Aorta (tissue), 5 donors: ENCODE measurements around the gene GSTT2B. TPM values are rescaled to one million over a fixed set of nuclear protein-coding genes. Genes with fewer than 3 reads are reported as not detected.
"Not testable (repeated sequence)": the region's sequence is repeated elsewhere in the genome, so short reads cannot be mapped to it uniquely, and the experiment has no call there.

Experiments
- ATAC-seq: fragments of 200-7000 bp; cut with Tn5 transposase; one replicate; pipeline ENCODE4 v1.9.1; 2022; ENCODE audit warnings: moderate library complexity; ENCODE audit not compliant: low FRiP score
- DNase-seq, 2 donors: peaks; one replicate each; pipeline ENCODE4 v3.0.0-alpha.2; 2020
- H3K27ac ChIP-seq, 2 donors: one replicate each; pipeline ENCODE4 v1.5.1; 2013; ENCODE audit warnings: low read length in 2 of 2, mild to moderate bottlenecking in 2 of 2, moderate library complexity in 2 of 2, control low read depth in 1 of 2, inconsistent platforms in 1 of 2, low read depth in 1 of 2
- H3K27me3 ChIP-seq, 2 donors: one replicate each; pipeline ENCODE4 v1.6.1; 2013; ENCODE audit warnings: control low read depth in 1 of 2, low read length in 1 of 2, mild to moderate bottlenecking in 1 of 2, moderate library complexity in 1 of 2; ENCODE audit not compliant: insufficient read depth in 2 of 2, control insufficient read depth in 1 of 2
- H3K36me3 ChIP-seq, 2 donors: one replicate each; pipeline ENCODE4 v1.6.1; 2013; ENCODE audit warnings: control low read depth in 1 of 2, low read length in 1 of 2, mild to moderate bottlenecking in 1 of 2; ENCODE audit not compliant: insufficient read depth in 2 of 2, control insufficient read depth in 1 of 2
- H3K4me1 ChIP-seq, 2 donors: one replicate each; pipeline ENCODE4 v1.6.1; 2013; ENCODE audit warnings: low read length in 2 of 2, control low read depth in 1 of 2, mild to moderate bottlenecking in 1 of 2, moderate library complexity in 1 of 2; ENCODE audit not compliant: insufficient read depth in 2 of 2, control insufficient read depth in 1 of 2
- H3K4me3 ChIP-seq, 2 donors: one replicate each; pipeline ENCODE4 v1.5.1; 2013; ENCODE audit warnings: low read length in 2 of 2, control low read depth in 1 of 2, mild to moderate bottlenecking in 1 of 2
- H3K9me3 ChIP-seq: one replicate; pipeline ENCODE4 v1.6.1; 2013; ENCODE audit warnings: mild to moderate bottlenecking, low read length; ENCODE audit not compliant: control insufficient read depth
- WGBS, 2 donors: extraction: QIAGEN DNeasy Blood & Tissue Kit; methylation state at CpG; one replicate each; pipeline ENCODE4 v1.1.7; 2013; 5-methylcytosine and 5-hydroxymethylcytosine counted together
- intact Hi-C, 2 donors: fragments of 100-400 bp; cut with DNase I; formaldehyde crosslinking; loops; one replicate each; pipeline versions ENCODE4 v1.14.2 to v1.15.0; 2022
- polyA plus RNA-seq, 2 donors: library from polyadenylated mRNA; stranded (reverse); fragments of 200-250 nt; gene quantifications; one replicate each; pipeline ENCODE4 v1.2.3, GENCODE V29; 2013
- total RNA-seq, 2 donors: library from RNA; stranded (reverse); fragmentation: NEBNext Ultra II Directional; extraction: Animal tissue kit (Norgen Biotek cat#: 25700); gene quantifications; one replicate each; pipeline ENCODE4 v1.2.1, GENCODE V29; 2021
- donor health status: healthy with polysubstance abuse.
- donor health status: Bipolar disorder and iron deficiency.
- donor health status: DM: no; HTN: no; CAD: no.
- donor health status: DM: no; HTN: no; CAD: no.
- donor health status: DM: yes; HTN: yes; CAD: no.

Gene GSTT2B
- total and polyA plus RNA-seq, 4 donors, result 7.7 to 23.9 (median 15.6) TPM

GRCh38 chr22:23974836-23975352, 13.9 kb upstream of the GSTT2B start:
- ATAC-seq, H3K4me3 ChIP-seq, intact Hi-C loops, H3K36me3 ChIP-seq, H3K9me3 ChIP-seq, H3K27ac ChIP-seq, DNase-seq, H3K4me1 ChIP-seq, H3K27me3 ChIP-seq: not testable (repeated sequence)
- 20 to 29% methylated on average over 5 to 8 of the region's 27 CpGs for WGBS, 2 donors

DNA sequence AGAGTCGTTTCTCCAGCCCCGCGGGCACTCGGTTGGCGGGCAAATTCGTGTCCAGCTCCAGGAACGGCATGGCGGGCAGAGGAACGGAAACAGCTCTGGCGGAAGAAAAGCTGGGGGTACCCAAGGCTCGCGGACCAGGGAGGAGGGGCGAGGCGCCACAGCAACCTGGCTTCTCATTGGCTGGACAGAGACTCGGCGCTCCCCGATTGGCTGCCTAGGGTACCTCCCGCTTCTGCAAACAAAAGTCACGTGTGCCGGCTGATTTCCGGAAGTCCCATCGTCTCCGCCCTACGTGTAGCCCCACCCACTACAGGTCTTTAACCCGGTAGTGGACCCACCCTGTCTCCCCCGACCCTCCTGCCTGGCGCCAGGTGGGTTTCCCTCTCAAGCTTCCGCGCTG, 13.3 kb upstream of the GSTT2B start, which contains the start of gene DDT:
DDT (minus strand) TSS at position 97 of the 400 bp plus-strand sequence; CDS start at position 70, 27 bp downstream.
- ATAC-seq, result peak; percentile 96
- intact Hi-C loops, H3K4me1 ChIP-seq, H3K36me3 ChIP-seq, H3K27me3 ChIP-seq, H3K4me3 ChIP-seq, H3K9me3 ChIP-seq, DNase-seq, H3K27ac ChIP-seq: not testable (repeated sequence)
- WGBS, 2 donors, result no CpG with 5 or more reads among the region's 29 CpGs

- H3K4me1 ChIP-seq, intact Hi-C loops, H3K9me3 ChIP-seq, ATAC-seq, H3K4me3 ChIP-seq, H3K27ac ChIP-seq, H3K27me3 ChIP-seq, DNase-seq, H3K36me3 ChIP-seq: not testable (repeated sequence)
- 90 to 100% methylated on average over 3 of the region's 3 CpGs for WGBS, 2 donors
These were observed 10.9 kb upstream of the GSTT2B start for GRCh38 chr22:23971927-23972326.

DNA sequence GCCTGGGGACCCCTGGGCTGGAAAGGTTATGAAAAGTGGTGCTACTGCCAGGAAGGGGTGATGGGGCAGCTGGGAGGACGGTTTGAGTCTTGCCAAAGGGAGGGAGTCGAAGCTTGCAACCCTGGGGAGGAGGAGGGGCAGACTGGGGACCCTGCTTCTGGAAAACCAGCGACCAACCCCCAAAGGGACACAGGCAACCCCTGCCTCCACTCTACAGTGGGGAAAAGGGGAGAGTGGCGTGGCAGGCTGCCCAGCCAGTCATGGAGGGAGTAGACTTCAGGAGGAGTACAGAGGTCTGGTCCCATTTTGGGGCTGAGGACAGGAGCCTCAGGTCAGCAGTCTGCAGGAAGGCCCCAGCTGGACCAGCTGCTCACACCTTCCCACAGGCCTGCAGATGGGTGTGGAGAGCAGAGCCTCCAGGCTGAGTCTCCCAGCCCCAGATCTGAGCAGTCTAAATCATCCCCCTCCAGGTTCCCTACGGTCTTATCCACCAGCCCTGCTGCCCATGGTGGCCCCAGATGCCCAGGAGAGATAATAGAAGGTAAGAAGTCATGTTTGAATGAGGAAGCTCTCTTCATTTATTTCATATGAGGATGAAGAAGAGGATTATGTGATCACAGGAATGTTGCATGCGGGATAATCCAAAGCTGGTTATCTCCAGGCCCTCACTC, 10.0 kb upstream of the GSTT2B start:
- no peak for ATAC-seq
- Histone ChIP-seq H3K4me3 (no peak overlapping the region), H3K27me3 (no peaks in the 10 kb centered on the region), H3K36me3 (peaks cover 0 to 3% of the 10 kb centered on the region in 2 donors), H3K9me3 (no peaks in the 10 kb centered on the region), H3K27ac (no peak overlapping the region), H3K4me1 (no peaks in the 10 kb centered on the region)
- intact Hi-C loops, result no loop called here
- 65 to 72% methylated on average over 6 of the region's 6 CpGs for WGBS, 2 donors
- no peak for DNase-seq

DNA sequence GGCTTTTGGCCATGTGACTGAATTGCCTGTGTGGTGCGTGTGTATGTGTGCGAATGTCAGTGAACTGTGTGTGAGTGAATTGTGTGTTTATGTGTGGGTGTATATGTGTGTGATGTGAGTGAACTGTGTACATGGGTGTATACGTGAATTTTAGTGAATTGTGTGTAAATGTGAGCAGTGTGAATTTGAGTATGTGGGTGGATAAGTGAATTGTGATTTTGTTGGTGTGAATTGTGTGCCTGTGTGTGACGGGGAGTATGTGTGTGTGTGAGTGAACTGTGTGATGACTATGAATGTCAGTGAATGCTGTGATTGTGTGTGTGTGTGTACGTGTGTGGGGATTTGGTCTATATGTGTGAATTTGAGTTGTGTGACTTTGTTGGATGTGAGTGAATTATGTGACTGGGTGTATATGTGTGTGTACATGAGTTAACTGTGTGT, 9.2 kb upstream of the GSTT2B start:
- Histone ChIP-seq H3K4me1 (no peaks in the 10 kb centered on the region), H3K36me3 (peaks cover 0 to 3% of the 10 kb centered on the region in 2 donors), H3K9me3 (no peaks in the 10 kb centered on the region), H3K27me3 (no peaks in the 10 kb centered on the region), H3K27ac (no peak overlapping the region), H3K4me3 (no peak overlapping the region)
- ATAC-seq (no peak), DNase-seq (no peak)
- intact Hi-C loops, result no loop called here
- WGBS, 2 donors, result 58 to 79% methylated on average over 5 of the region's 5 CpGs

DNA sequence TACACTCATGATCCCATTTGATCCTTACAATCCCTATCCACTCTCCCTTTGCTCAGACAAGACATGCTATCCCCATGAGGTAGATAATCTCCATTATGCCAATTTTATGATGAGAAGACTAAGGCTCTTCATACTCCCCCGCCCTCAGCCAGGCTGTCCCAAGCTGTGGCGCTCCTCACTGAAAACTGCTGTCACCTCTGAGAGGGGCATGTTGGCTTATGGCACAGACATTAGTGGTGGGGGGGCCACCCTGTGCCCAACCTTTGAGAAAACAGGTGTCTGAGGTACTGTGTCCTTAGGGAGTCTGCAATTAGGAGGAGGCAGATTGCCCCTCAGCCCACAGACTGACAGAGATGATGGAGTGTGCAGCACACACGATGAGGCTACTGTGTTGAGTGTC, 8.1 kb upstream of the GSTT2B start:
- 88 to 91% methylated on average over 3 of the region's 3 CpGs for WGBS, 2 donors
- intact Hi-C loops, result no loop called here
- H3K4me3 ChIP-seq, result no peak overlapping the region
- peaks cover 0 to 3% of the 10 kb centered on the region in 2 donors for H3K36me3 ChIP-seq
- H3K9me3 ChIP-seq, result no peaks in the 10 kb centered on the region
- no peaks in the 10 kb centered on the region for H3K4me1 ChIP-seq
- H3K27ac ChIP-seq, result no peak overlapping the region
- H3K27me3 ChIP-seq, result no peaks in the 10 kb centered on the region
- ATAC-seq, result no peak
- no peak for DNase-seq

DNA sequence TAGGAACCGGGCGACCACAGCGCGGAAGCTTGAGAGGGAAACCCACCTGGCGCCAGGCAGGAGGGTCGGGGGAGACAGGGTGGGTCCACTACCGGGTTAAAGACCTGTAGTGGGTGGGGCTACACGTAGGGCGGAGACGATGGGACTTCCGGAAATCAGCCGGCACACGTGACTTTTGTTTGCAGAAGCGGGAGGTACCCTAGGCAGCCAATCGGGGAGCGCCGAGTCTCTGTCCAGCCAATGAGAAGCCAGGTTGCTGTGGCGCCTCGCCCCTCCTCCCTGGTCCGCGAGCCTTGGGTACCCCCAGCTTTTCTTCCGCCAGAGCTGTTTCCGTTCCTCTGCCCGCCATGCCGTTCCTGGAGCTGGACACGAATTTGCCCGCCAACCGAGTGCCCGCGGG, 5.6 kb upstream of the GSTT2B start, which contains the start of gene DDTL:
DDTL (plus strand) TSS at position 321 of the 400 bp plus-strand sequence; CDS start at position 348, 27 bp downstream.
- H3K4me3 ChIP-seq, H3K36me3 ChIP-seq, intact Hi-C loops, H3K27me3 ChIP-seq, H3K27ac ChIP-seq, H3K4me1 ChIP-seq, DNase-seq, H3K9me3 ChIP-seq: not testable (repeated sequence)
- ATAC-seq, result peak; percentile 96
- no CpG with 5 or more reads among the region's 30 CpGs for WGBS, 2 donors

DNA sequence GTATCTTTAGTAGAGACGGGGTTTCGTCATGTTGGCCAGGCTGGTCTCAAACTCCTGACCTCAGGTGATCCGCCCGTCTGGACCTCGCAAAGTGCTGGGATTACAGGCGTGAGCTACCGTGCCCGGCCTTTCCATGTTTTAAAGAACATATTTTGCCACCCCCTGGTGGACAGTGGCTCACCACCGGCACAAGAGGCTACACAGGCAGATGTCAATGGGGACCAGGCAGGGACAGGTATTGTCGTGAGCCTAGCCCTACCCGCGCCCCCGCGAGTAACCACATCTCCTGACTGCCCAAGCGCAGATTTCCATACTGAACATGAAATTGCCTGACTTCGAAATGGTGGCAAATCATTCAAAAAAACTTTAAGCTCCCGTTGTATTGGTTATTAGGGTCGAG, 5.1 kb upstream of the GSTT2B start:
- H3K27ac ChIP-seq, intact Hi-C loops, H3K4me3 ChIP-seq, H3K4me1 ChIP-seq, H3K9me3 ChIP-seq, DNase-seq, H3K36me3 ChIP-seq, H3K27me3 ChIP-seq: not testable (repeated sequence)
- no CpG with 5 or more reads among the region's 18 CpGs for WGBS, 2 donors
- peak; percentile 2 for ATAC-seq

- not testable (repeated sequence) for H3K4me1 ChIP-seq, H3K36me3 ChIP-seq, H3K9me3 ChIP-seq, H3K27me3 ChIP-seq, H3K27ac ChIP-seq, H3K4me3 ChIP-seq
- 17 to 18% methylated on average over 12 of the region's 12 CpGs for WGBS, 2 donors
- peak; percentile 76 for ATAC-seq
- DNase-seq, result peak; percentile 75 to 82
- intact Hi-C loops, result loop anchor here in 1 of 2 donors (10.0 kb wide), 2 partner anchors 92 to 192 kb away; partner anchors contain the start of genes C22orf15 and CHCHD10
These were observed 4.6 kb downstream of the GSTT2B start for GRCh38 chr22:23956301-23956900.
